Tibial artery (tissue), 4 donors: Measurements from ENCODE around the gene LZTS2.
A peak's percentile ranks its signal among the peaks of the same experiment; 100 is the strongest.

Source experiments
- DNase-seq, 2 donors: peaks; one replicate each; pipeline ENCODE4 v3.0.0-alpha.2; 2019
- H3K27ac ChIP-seq, 2 donors: fragments of 200-600 bp; sonication (generic) in 1 of 2; 1 replicate in 1 of 2; 2 replicates in 1 of 2; pipeline ENCODE4 v1.5.1; 2018 to 2019; ENCODE audit warnings: mild to moderate bottlenecking in 1 of 2
- H3K27me3 ChIP-seq, 2 donors: fragments of 200-600 bp; sonication (generic) in 1 of 2; one replicate each; pipeline versions ENCODE4 v1.5.1 to v1.6.0; 2016 to 2019
- H3K36me3 ChIP-seq, 3 donors: fragments of 200-600 bp; sonication (generic) in 2 of 3; one replicate each; pipeline ENCODE4 v1.5.1; 2016 to 2019; ENCODE audit warnings: mild to moderate bottlenecking in 2 of 3
- H3K4me1 ChIP-seq, 4 donors: fragments of 200-600 bp; sonication (generic) in 2 of 4; 1 replicate in 3 of 4; 2 replicates in 1 of 4; pipeline ENCODE4 v1.5.1; 2016 to 2019
- H3K4me3 ChIP-seq, 2 donors: fragments of 200-600 bp; sonication (generic) in 1 of 2; 1 replicate in 1 of 2; 2 replicates in 1 of 2; pipeline ENCODE4 v1.5.1; 2018 to 2019; ENCODE audit warnings: mild to moderate bottlenecking in 2 of 2
- H3K9me3 ChIP-seq, 3 donors: fragments of 200-600 bp; sonication (generic) in 1 of 3; one replicate each; pipeline ENCODE4 v1.5.1; 2016 to 2019
- intact Hi-C: fragments of 100-400 bp; cut with DNase I; formaldehyde crosslinking; loops from one replicate; pipeline ENCODE4 v1.15.0; 2023; ENCODE audit warnings: low total_unique reads
- TF ChIP-seq, protein P1 (sequence below), 2 experiments: fragments of 200-600 bp in 1 of 2; fragments of 450-650 bp in 1 of 2; IDR thresholded peaks; one replicate each; pipeline ENCODE4 v1.5.1; 2017 to 2019; ENCODE audit warnings: antibody characterized with exemption in 2 of 2, mild to moderate bottlenecking in 1 of 2, moderate library complexity in 1 of 2

The LZTS2 gene

DNA sequence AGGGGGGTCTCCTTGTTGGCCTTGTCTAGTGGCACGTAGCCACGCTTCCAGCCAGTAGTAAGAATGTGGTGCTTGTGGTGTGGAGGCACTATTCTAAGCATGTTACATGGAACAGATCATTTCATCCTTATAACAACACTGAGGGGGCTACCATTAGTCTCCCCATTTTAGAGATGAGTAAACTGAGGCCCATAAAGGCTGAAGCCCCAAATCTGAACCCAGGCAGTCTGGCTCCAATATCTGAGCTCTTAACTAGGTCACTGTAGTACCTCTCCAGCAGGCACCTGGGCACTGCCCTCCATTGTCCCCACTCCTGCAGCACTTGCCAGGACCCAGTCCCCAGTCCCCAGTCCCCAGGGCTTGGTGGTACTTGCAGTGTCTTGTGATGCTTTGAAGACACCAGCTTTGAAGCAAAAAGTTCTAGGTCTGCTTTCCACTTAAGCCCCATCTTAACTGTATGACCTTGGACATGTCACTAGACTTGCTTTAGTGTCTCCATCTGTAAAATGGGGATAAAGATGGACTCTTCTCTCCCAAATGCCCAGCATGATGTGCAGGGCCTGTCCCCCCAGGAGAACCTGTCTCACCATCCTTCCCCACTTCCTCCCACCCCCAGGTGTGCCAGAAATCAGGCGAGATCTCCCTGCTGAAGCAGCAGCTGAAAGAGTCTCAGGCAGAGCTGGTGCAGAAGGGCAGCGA is 6.4 kb downstream of the LZTS2 start:
- intact Hi-C loops, result no loop called here
- Histone ChIP-seq H3K27ac (no peak overlapping the region), H3K4me1 (peaks cover 0 to 39% (median 32%) of the 10 kb centered on the region in 4 donors), H3K9me3 (no peaks in the 10 kb centered on the region), H3K36me3 (peaks cover 42 to 52% (median 45%) of the 10 kb centered on the region in 3 donors), H3K27me3 (no peaks in the 10 kb centered on the region), H3K4me3 (no peak overlapping the region)
- TF ChIP-seq, protein P1, sequence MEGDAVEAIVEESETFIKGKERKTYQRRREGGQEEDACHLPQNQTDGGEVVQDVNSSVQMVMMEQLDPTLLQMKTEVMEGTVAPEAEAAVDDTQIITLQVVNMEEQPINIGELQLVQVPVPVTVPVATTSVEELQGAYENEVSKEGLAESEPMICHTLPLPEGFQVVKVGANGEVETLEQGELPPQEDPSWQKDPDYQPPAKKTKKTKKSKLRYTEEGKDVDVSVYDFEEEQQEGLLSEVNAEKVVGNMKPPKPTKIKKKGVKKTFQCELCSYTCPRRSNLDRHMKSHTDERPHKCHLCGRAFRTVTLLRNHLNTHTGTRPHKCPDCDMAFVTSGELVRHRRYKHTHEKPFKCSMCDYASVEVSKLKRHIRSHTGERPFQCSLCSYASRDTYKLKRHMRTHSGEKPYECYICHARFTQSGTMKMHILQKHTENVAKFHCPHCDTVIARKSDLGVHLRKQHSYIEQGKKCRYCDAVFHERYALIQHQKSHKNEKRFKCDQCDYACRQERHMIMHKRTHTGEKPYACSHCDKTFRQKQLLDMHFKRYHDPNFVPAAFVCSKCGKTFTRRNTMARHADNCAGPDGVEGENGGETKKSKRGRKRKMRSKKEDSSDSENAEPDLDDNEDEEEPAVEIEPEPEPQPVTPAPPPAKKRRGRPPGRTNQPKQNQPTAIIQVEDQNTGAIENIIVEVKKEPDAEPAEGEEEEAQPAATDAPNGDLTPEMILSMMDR (IDR thresholded peaks at IDR 0.05), result no peak
- DNase-seq, result no peak

DNA sequence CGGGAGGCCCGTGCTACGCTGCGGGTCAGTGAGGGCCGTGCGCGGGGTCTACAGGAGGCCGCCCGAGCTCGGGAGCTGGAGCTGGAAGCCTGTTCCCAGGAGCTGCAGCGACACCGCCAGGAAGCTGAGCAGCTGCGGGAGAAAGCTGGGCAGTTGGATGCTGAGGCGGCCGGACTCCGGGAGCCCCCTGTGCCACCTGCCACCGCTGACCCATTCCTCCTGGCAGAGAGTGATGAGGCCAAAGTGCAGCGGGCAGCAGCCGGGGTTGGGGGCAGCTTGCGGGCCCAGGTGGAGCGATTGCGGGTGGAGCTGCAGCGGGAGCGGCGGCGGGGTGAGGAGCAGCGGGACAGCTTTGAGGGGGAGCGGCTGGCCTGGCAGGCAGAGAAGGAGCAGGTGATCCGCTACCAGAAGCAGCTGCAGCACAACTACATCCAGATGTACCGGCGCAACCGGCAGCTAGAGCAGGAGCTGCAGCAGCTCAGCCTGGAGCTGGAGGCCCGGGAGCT is 7.0 kb downstream of the LZTS2 start:
- Histone ChIP-seq H3K4me1 (peaks cover 0 to 33% (median 28%) of the 10 kb centered on the region in 4 donors), H3K36me3 (peaks cover 42 to 52% (median 45%) of the 10 kb centered on the region in 3 donors), H3K9me3 (no peaks in the 10 kb centered on the region), H3K4me3 (no peak overlapping the region), H3K27ac (peak overlapping the region in 1 of 2 donors; percentile 51), H3K27me3 (no peaks in the 10 kb centered on the region)
- TF ChIP-seq, protein P1 (IDR thresholded peaks at IDR 0.05), result no peak
- no peak for DNase-seq
- intact Hi-C loops, result no loop called here

DNA sequence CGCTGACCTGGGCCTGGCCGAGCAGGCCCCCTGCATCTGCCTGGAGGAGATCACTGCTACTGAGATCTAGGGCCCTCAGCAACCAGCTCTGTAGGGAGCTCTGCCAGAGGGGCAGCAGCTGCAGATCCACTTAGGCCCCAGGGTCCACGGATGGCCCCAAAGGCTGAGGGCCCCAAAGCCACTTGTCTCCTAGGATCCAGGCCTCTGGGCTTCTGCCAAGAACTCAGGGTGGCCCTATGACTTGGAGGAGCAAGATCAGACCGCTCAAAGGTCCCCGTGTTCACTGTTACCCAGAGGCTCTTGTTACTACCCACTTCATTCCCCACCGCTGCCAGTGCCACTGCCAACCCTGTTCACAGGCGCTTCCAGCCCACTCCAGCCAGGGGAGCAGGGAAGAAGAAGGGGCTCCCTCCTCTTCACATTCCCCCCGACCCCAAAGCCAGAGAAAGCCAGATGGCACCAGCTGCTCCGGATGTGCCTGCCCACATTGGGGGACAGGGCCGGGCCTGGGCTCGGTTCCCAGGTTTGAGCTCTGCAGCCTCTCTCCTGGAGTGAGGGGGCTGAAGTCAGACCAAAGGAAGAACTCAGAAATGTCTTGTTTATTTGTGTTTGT is 7.6 kb downstream of the LZTS2 start:
- intact Hi-C loops, result no loop called here
- peaks cover 0 to 31% (median 24%) of the 10 kb centered on the region in 4 donors for H3K4me1 ChIP-seq
- H3K27ac ChIP-seq, result peak overlapping the region; percentile 34 to 51
- H3K9me3 ChIP-seq, result no peaks in the 10 kb centered on the region
- no peak for DNase-seq
- no peak overlapping the region for H3K4me3 ChIP-seq
- H3K27me3 ChIP-seq, result no peaks in the 10 kb centered on the region
- H3K36me3 ChIP-seq, result peaks cover 42 to 52% (median 45%) of the 10 kb centered on the region in 3 donors
- TF ChIP-seq, protein P1 (IDR thresholded peaks at IDR 0.05), result no peak

DNA sequence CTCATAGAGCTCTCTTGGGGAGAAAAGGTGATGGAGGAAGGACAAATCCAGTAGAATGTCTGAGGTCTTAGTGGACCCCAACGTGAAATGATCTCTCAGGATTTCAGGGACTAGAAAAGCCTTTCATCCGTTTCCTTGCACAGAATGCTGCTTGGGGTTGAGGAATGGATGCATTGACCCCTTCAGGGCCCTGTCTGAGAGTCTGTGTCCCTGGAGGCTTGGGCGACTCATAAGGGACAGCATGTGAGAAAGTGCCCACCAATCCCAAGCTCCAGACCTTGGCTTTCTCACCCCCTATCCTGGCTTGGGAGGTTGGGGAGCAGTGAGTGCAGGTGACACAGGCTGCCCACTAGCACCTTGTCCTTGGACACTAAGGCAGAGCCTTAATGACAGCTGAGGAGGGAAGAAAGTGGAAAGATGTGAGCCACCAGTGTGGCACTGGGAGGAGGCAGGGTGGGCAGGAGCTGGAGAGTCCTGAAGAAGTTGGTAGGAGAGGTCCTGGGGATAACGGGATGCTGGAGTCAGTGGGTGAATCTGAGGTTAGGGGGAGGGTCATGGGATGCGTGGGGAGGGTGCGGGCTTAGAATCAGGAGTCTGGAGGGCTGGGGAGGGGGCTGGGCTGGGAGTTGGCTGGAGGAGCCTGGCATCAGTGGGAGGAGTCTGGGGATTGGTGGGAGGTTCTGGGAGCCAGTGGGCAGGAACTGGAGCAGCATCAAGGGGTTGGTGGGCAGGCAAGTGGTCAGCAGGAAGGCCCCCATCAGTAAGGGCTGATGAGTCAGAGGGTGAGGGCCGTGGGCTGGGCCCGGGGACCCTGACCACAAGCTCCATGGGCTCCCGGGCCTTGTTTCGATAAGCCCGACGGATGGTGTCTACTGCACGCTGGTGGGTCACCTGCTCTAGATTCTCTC is 8.6 kb downstream of the LZTS2 start:
- TF ChIP-seq, protein P1 (IDR thresholded peaks at IDR 0.05), result no peak
- H3K4me3 ChIP-seq, result no peak overlapping the region
- peak overlapping the region; percentile 28 to 46 for H3K27ac ChIP-seq
- H3K27me3 ChIP-seq, result no peaks in the 10 kb centered on the region
- DNase-seq, result no peak
- H3K36me3 ChIP-seq, result peaks cover 36 to 43% (median 38%) of the 10 kb centered on the region in 3 donors
- peaks cover 0 to 30% (median 23%) of the 10 kb centered on the region in 4 donors for H3K4me1 ChIP-seq
- intact Hi-C loops, result no loop called here
- H3K9me3 ChIP-seq, result no peaks in the 10 kb centered on the region

GRCh38 chr10:101008823-101009423 is 9.3 kb downstream of the LZTS2 start:
- Histone ChIP-seq H3K4me3 (no peak overlapping the region), H3K36me3 (peaks cover 29 to 36% (median 31%) of the 10 kb centered on the region in 3 donors), H3K9me3 (no peaks in the 10 kb centered on the region), H3K4me1 (peaks cover 0 to 27% (median 20%) of the 10 kb centered on the region in 4 donors), H3K27ac (no peak overlapping the region), H3K27me3 (no peaks in the 10 kb centered on the region)
- intact Hi-C loops, result no loop called here
- TF ChIP-seq, protein P1 (IDR thresholded peaks at IDR 0.05), result no peak
- no peak for DNase-seq
